Right atrium auricular region (tissue), 2 donors: Measurements from ENCODE around the gene TNFRSF25. TPM values are rescaled to one million over a fixed set of nuclear protein-coding genes. Genes with fewer than 3 reads are reported as not detected.

Experiments
- DNase-seq: peaks from one replicate; pipeline ENCODE4 v3.0.0-alpha.2; 2019; ENCODE audit warnings: low spot score
- H3K27ac ChIP-seq, 2 donors: fragments of 200-600 bp; sonication (generic); 1 replicate in 1 of 2; 2 replicates in 1 of 2; pipeline ENCODE4 v1.5.1; 2016 to 2019
- H3K27me3 ChIP-seq, 2 donors: fragments of 200-600 bp; sonication (generic); one replicate each; pipeline versions ENCODE4 v1.5.1 to v1.6.0; 2017 to 2019
- H3K36me3 ChIP-seq: fragments of 200-600 bp; sonication (generic); one replicate; pipeline ENCODE4 v1.5.1; 2016
- H3K4me1 ChIP-seq, 2 donors: fragments of 200-600 bp; sonication (generic); one replicate each; pipeline versions ENCODE4 v1.5.1 to v1.6.0; 2017 to 2019
- H3K4me3 ChIP-seq, 2 donors: fragments of 200-600 bp; sonication (generic); 1 replicate in 1 of 2; 2 replicates in 1 of 2; pipeline ENCODE4 v1.5.1; 2017 to 2019; ENCODE audit warnings: mild to moderate bottlenecking in 1 of 2, moderate library complexity in 1 of 2
- H3K9me3 ChIP-seq, 2 donors: fragments of 200-600 bp; sonication (generic); one replicate each; pipeline ENCODE4 v1.5.1; 2019
- total RNA-seq, 2 donors: library from RNA; depleted of rRNA; stranded (reverse); fragments of >200 nt; gene quantifications; one replicate each; pipeline ENCODE4 v1.1.0, GENCODE V29; 2016
- TF ChIP-seq, protein P1 (sequence below), 2 donors: fragments of 200-600 bp; sonication (generic); IDR thresholded peaks; one replicate each; pipeline ENCODE4 v1.5.1; 2019; ENCODE audit warnings: antibody characterized with exemption in 2 of 2

Gene TNFRSF25
- total RNA-seq, 2 donors from 2014 or later, result 4.4 to 7.4 TPM

DNA sequence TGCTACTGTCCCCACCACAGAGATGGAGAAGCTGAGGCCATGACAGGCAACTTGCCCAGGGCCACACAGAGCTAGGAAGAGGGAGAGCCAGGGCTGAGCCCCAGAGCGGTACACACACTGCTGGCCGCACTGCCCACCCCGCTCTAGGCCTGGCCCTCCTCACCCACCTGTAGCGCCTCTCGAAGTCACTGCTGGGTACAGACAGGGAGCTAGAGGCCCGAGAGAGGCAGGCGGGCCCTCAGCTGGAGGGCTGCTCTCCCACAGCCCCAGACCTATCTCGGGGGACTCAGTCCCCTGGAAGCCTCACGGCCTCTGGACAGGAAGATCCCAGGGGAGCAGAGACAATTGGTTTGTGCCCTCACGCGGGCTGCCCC is 42.8 kb upstream of the TNFRSF25 start:
- Histone ChIP-seq H3K4me3 (no peak overlapping the region), H3K4me1 (peaks cover 0 to 19% of the 10 kb centered on the region in 2 donors), H3K36me3 (no peaks in the 10 kb centered on the region), H3K9me3 (no peaks in the 10 kb centered on the region), H3K27ac (no peak overlapping the region), H3K27me3 (no peaks in the 10 kb centered on the region)
- no peak for DNase-seq
- TF ChIP-seq, protein P1, sequence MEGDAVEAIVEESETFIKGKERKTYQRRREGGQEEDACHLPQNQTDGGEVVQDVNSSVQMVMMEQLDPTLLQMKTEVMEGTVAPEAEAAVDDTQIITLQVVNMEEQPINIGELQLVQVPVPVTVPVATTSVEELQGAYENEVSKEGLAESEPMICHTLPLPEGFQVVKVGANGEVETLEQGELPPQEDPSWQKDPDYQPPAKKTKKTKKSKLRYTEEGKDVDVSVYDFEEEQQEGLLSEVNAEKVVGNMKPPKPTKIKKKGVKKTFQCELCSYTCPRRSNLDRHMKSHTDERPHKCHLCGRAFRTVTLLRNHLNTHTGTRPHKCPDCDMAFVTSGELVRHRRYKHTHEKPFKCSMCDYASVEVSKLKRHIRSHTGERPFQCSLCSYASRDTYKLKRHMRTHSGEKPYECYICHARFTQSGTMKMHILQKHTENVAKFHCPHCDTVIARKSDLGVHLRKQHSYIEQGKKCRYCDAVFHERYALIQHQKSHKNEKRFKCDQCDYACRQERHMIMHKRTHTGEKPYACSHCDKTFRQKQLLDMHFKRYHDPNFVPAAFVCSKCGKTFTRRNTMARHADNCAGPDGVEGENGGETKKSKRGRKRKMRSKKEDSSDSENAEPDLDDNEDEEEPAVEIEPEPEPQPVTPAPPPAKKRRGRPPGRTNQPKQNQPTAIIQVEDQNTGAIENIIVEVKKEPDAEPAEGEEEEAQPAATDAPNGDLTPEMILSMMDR (IDR thresholded peaks at IDR 0.05), result no peak

DNA sequence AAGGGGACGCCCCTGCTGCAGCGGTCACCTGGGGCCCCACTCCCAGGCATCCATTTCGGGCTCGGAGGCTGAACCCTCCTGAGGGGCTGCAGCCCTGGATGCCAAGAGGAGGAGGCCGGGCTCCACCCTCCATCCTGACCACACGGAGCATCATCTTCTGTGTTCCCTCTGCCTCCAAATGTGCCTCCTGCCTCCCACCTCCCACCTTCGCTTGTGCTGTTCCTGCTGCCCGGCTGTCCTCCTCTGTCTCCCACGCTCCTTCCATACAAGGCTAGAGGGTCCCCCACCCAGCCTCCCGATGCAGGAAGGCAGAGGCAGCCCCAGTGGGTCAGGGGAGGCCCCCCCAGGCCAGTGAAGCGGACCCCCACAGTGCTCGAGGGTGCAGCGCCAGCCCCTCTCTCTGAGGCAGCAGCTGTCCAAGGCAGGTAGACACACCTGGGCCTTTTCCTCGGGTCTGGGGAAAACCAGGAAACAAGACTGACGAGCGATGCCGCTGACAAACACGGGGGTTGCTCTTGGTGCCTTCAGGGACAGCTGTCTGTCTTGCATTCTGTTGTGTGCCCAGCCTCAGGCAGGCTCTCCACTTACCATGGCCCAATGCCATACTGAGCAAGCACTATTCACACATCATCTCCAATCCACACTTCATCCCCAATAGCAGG is 42.3 kb upstream of the TNFRSF25 start:
- Histone ChIP-seq H3K27me3 (no peaks in the 10 kb centered on the region), H3K36me3 (no peaks in the 10 kb centered on the region), H3K4me3 (no peak overlapping the region), H3K27ac (no peak overlapping the region), H3K4me1 (peaks cover 0 to 18% of the 10 kb centered on the region in 2 donors), H3K9me3 (no peaks in the 10 kb centered on the region)
- no peak for DNase-seq
- TF ChIP-seq, protein P1 (IDR thresholded peaks at IDR 0.05), result no peak

DNA sequence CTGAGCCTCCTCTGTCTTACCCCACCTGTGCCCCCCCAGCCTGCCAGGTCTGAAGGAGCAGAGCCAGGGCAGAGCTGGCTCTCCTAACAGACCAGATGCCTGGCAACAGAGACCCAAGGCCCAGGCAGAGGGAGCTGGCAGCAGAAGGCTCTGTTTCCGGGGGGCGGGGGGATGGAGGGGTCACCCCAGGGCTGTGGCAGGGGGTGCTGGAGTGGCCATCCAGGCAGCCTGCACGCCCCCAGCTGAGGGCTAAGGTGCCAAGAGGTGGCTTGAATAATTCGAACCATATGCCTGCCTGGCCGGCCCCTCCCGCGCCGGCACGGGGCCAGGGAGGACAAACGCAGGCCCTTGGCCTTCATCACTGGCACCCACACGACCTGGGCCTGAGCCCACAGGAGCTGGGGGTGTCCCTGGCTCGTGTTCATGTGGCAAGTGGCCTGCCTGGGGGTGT is 41.5 kb upstream of the TNFRSF25 start:
- Histone ChIP-seq H3K9me3 (no peaks in the 10 kb centered on the region), H3K36me3 (no peaks in the 10 kb centered on the region), H3K27ac (no peak overlapping the region), H3K27me3 (no peaks in the 10 kb centered on the region), H3K4me1 (peaks cover 0 to 22% of the 10 kb centered on the region in 2 donors), H3K4me3 (no peak overlapping the region)
- DNase-seq, result no peak
- TF ChIP-seq, protein P1 (IDR thresholded peaks at IDR 0.05), result no peak

DNA sequence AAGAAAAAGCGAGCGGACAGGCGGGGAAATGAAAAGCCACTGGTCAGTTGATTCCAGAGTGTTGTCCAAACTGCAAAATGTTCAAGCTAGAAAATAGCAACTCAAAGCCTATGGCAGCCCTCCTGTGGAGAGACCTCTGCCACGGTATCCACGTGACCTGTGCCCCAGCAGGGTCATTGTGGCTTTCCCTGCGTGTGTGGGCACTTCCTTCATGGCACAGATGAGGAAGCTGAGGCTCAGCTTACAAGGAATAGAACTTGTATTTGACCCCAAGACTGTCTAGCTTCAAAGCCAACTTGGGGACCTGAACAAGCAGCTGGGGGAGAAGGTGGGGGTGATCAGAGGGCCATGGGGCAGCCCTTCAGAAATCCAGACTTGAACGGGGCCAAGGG is 41.1 kb upstream of the TNFRSF25 start:
- Histone ChIP-seq H3K4me3 (no peak overlapping the region), H3K4me1 (peaks cover 0 to 26% of the 10 kb centered on the region in 2 donors), H3K27me3 (no peaks in the 10 kb centered on the region), H3K9me3 (no peaks in the 10 kb centered on the region), H3K27ac (no peak overlapping the region), H3K36me3 (no peaks in the 10 kb centered on the region)
- TF ChIP-seq, protein P1 (IDR thresholded peaks at IDR 0.05), result no peak
- DNase-seq, result no peak

DNA sequence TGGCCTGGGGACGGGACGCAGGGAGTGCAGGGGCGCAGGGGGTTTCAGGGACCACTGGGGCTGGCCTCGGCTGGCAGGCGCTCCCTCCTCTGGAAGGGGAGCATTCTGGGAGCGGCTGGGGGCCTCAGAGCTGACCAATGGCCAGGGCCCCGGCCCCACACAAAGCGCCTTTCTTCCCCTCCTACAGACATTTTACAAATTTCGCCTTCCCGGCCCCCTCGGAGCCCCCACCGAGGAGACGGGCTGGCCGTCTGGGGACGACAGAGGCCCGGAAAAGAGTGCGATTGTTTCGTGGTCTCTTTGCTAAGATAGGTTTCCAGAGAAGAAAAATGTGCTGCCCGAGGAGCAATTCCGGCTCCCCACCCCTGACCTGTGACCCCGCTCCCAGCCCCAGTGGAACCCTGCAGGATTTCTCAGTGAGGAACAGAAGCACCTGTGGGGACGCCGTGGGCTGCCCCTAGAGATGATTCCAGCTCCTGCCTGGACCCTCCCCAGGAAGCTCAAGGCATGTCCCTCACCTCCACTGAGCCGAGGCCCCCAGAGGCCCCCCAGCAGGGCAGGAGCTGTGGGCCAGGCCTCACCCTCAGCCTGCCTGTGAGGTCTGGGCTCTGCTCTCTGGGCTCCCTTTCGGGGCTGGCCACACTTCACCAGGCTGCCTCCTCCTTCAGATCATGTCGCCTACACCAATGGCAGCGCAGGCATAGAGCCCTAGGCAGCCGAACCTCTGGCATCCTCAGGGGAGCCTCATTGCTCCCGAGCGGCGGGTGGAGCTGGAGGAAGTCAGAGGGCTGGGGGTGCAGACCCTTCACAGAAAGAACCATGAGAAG is 40.5 kb upstream of the TNFRSF25 start:
- TF ChIP-seq, protein P1 (IDR thresholded peaks at IDR 0.05), result no peak

More for the DNA sequence above, 40.5 kb upstream of the TNFRSF25 start:
- no peaks in the 10 kb centered on the region for H3K9me3 ChIP-seq
- H3K27me3 ChIP-seq, result no peaks in the 10 kb centered on the region
- peaks cover 0 to 32% of the 10 kb centered on the region in 2 donors for H3K4me1 ChIP-seq
- H3K4me3 ChIP-seq, result no peak overlapping the region
- H3K27ac ChIP-seq, result no peak overlapping the region
- no peaks in the 10 kb centered on the region for H3K36me3 ChIP-seq
- DNase-seq, result no peak
